Mesenchymal stem cell (in vitro differentiated cells and primary cell): ENCODE results near the gene SAP130.

ENCODE experiments used
- DNase-seq: peaks from one replicate; pipeline ENCODE4 v3.0.0-alpha.2; 2013
- H2AFZ ChIP-seq: one replicate; pipeline ENCODE4 v1.6.1; 2013; ENCODE audit warnings: low read depth, mild to moderate bottlenecking, control low read depth, inconsistent platforms, low read length, moderate library complexity
- H2AK5ac ChIP-seq: 2 replicates; pipeline ENCODE4 v1.6.1; 2013; ENCODE audit warnings: low read length, moderate library complexity, mild to moderate bottlenecking, inconsistent platforms; ENCODE audit not compliant: severe bottlenecking
- H2BK120ac ChIP-seq: one replicate; pipeline ENCODE4 v1.6.1; 2013; ENCODE audit warnings: low read depth, mild to moderate bottlenecking, inconsistent platforms, low read length, moderate library complexity
- H2BK12ac ChIP-seq, 2 experiments: one replicate each; pipeline ENCODE4 v1.6.1; 2013; ENCODE audit warnings: inconsistent platforms in 2 of 2, low read length in 2 of 2, mild to moderate bottlenecking in 2 of 2, moderate library complexity in 2 of 2, control low read depth in 1 of 2
- H2BK15ac ChIP-seq: one replicate; pipeline ENCODE4 v1.6.1; 2013; ENCODE audit warnings: mild to moderate bottlenecking, low read depth, inconsistent platforms; ENCODE audit not compliant: poor library complexity, severe bottlenecking
- H2BK5ac ChIP-seq: 2 replicates; pipeline ENCODE4 v1.6.1; 2013; ENCODE audit warnings: low read depth, mild to moderate bottlenecking, low read length, control low read depth, inconsistent platforms; ENCODE audit not compliant: poor library complexity, severe bottlenecking
- H3K14ac ChIP-seq, 2 experiments: one replicate each; pipeline ENCODE4 v1.6.1; 2013; ENCODE audit warnings: inconsistent platforms in 2 of 2, low read length in 2 of 2, control low read depth in 1 of 2, mild to moderate bottlenecking in 1 of 2, moderate library complexity in 1 of 2
- H3K18ac ChIP-seq, 2 experiments: one replicate each; pipeline ENCODE4 v1.6.1; 2013; ENCODE audit warnings: inconsistent platforms in 2 of 2, low read length in 2 of 2, control low read depth in 1 of 2, low read depth in 1 of 2, mild to moderate bottlenecking in 1 of 2
- H3K23ac ChIP-seq, 2 experiments: one replicate each; pipeline ENCODE4 v1.6.1; 2013; ENCODE audit warnings: inconsistent platforms in 2 of 2, low read length in 2 of 2, mild to moderate bottlenecking in 2 of 2, moderate library complexity in 2 of 2, control low read depth in 1 of 2
- H3K27ac ChIP-seq: 2 replicates; pipeline ENCODE4 v1.5.1; 2013; ENCODE audit warnings: mild to moderate bottlenecking, moderate library complexity, low read length, control low read depth, inconsistent platforms; ENCODE audit not compliant: poor library complexity, severe bottlenecking
- H3K27me3 ChIP-seq, 2 experiments: 2 replicates each; pipeline versions ENCODE4 v1.6.1 to v1.7.0; 2013; ENCODE audit warnings: low read length in 2 of 2, mild to moderate bottlenecking in 2 of 2, moderate library complexity in 2 of 2, control low read depth in 1 of 2, inconsistent platforms in 1 of 2; ENCODE audit not compliant: control insufficient read depth in 1 of 2, insufficient read depth in 1 of 2
- H3K36me3 ChIP-seq, 2 experiments: 2 replicates each; pipeline versions ENCODE4 v1.6.1 to v1.7.0; 2013; ENCODE audit warnings: low read length in 2 of 2, control low read depth in 1 of 2, inconsistent platforms in 1 of 2, low read depth in 1 of 2, mild to moderate bottlenecking in 1 of 2; ENCODE audit not compliant: insufficient read depth in 2 of 2, control insufficient read depth in 1 of 2
- H3K4ac ChIP-seq, 2 experiments: one replicate each; pipeline ENCODE4 v1.6.1; 2013; ENCODE audit warnings: inconsistent platforms in 2 of 2, low read length in 2 of 2, mild to moderate bottlenecking in 2 of 2, moderate library complexity in 2 of 2, control low read depth in 1 of 2, low read depth in 1 of 2
- H3K4me1 ChIP-seq: 2 replicates; pipeline ENCODE4 v1.6.1; 2013; ENCODE audit warnings: low read depth, low read length, control low read depth; ENCODE audit not compliant: control insufficient read depth, insufficient read depth
- H3K4me2 ChIP-seq: 2 replicates; pipeline ENCODE4 v1.6.1; 2013; ENCODE audit warnings: low read length, mild to moderate bottlenecking, inconsistent platforms; ENCODE audit not compliant: poor library complexity, severe bottlenecking
- H3K4me3 ChIP-seq, 2 experiments: 2 replicates each; pipeline versions ENCODE4 v1.5.1 to v1.7.0; 2013; ENCODE audit warnings: low read length in 2 of 2, mild to moderate bottlenecking in 2 of 2, control low read depth in 1 of 2, low read depth in 1 of 2; ENCODE audit not compliant: insufficient read depth in 1 of 2
- H3K79me1 ChIP-seq: replicated peaks from 2 replicates; pipeline ENCODE4 v1.6.1; 2013; ENCODE audit warnings: mild to moderate bottlenecking, control low read depth, low read length, inconsistent platforms; ENCODE audit not compliant: poor library complexity, severe bottlenecking
- H3K9ac ChIP-seq: 2 replicates; pipeline ENCODE4 v1.7.0; 2013; ENCODE audit warnings: mild to moderate bottlenecking, low read length, moderate library complexity
- H3K9me3 ChIP-seq: 2 replicates; pipeline ENCODE4 v1.7.0; 2013; ENCODE audit warnings: mild to moderate bottlenecking, low read length; ENCODE audit not compliant: control insufficient read depth
- H4K8ac ChIP-seq: one replicate; pipeline ENCODE4 v1.6.1; 2013; ENCODE audit warnings: inconsistent platforms, mild to moderate bottlenecking, low read length, moderate library complexity
- H4K91ac ChIP-seq: one replicate; pipeline ENCODE4 v1.6.1; 2013; ENCODE audit warnings: mild to moderate bottlenecking, low read length, inconsistent platforms
- WGBS: methylation state at CpG from one replicate; pipeline ENCODE4 v1.1.7; 2013; ENCODE audit warnings: mixed read lengths; 5-methylcytosine and 5-hydroxymethylcytosine counted together

The SAP130 gene

GRCh38 chr2:128054104-128054885 lies 26.4 kb upstream of the SAP130 start:
- Histone ChIP-seq H3K36me3 (no peaks in the 10 kb centered on the region), H3K27ac (no peak overlapping the region), H2AK5ac (no peak overlapping the region), H3K9me3 (no peaks in the 10 kb centered on the region), H3K18ac (no peak overlapping the region), H2BK12ac (no peak overlapping the region), H3K14ac (no peak overlapping the region), H3K27me3 (peaks cover 0 to 6% of the 10 kb centered on the region in 2 experiments), H2BK120ac (no peak overlapping the region), H4K91ac (no peak overlapping the region), H3K23ac (no peak overlapping the region), H3K9ac (no peak overlapping the region), H4K8ac (no peak overlapping the region), H3K4ac (no peak overlapping the region), H2BK15ac (no peak overlapping the region), H3K4me2 (no peak overlapping the region), H2AFZ (no peak overlapping the region), H3K79me1 (no peaks in the 10 kb centered on the region), H3K4me3 (no peak overlapping the region), H2BK5ac (no peak overlapping the region), H3K4me1 (no peaks in the 10 kb centered on the region)
- no peak for DNase-seq
- WGBS = 91% methylated on average over 11 of the region's 11 CpGs

GRCh38 chr2:128053331-128053730 lies 25.5 kb upstream of the SAP130 start:
- H4K8ac ChIP-seq = no peak overlapping the region
- no peak overlapping the region for H3K18ac ChIP-seq
- no peaks in the 10 kb centered on the region for H3K9me3 ChIP-seq
- no peak overlapping the region for H3K27ac ChIP-seq
- H2BK15ac ChIP-seq = no peak overlapping the region
- no peaks in the 10 kb centered on the region for H3K79me1 ChIP-seq
- no peak for DNase-seq
- H3K9ac ChIP-seq = no peak overlapping the region
- no peak overlapping the region for H2BK5ac ChIP-seq
- H2AK5ac ChIP-seq = no peak overlapping the region
- H3K36me3 ChIP-seq = no peaks in the 10 kb centered on the region
- H3K4me2 ChIP-seq = no peak overlapping the region
- H3K23ac ChIP-seq = no peak overlapping the region
- H4K91ac ChIP-seq = no peak overlapping the region
- H3K4ac ChIP-seq = no peak overlapping the region
- 89% methylated on average over 11 of the region's 12 CpGs for WGBS
- no peak overlapping the region for H2AFZ ChIP-seq
- H3K27me3 ChIP-seq = peaks cover 0 to 6% of the 10 kb centered on the region in 2 experiments
- no peak overlapping the region for H2BK120ac ChIP-seq
- H3K4me1 ChIP-seq = no peaks in the 10 kb centered on the region
- H3K4me3 ChIP-seq = no peak overlapping the region
- H2BK12ac ChIP-seq = no peak overlapping the region
- H3K14ac ChIP-seq = no peak overlapping the region

GRCh38 chr2:128043041-128043440 lies 15.2 kb upstream of the SAP130 start:
- H2BK120ac ChIP-seq = no peak overlapping the region
- no peaks in the 10 kb centered on the region for H3K36me3 ChIP-seq
- H3K27me3 ChIP-seq = no peaks in the 10 kb centered on the region
- H3K4me1 ChIP-seq = no peaks in the 10 kb centered on the region
- H3K79me1 ChIP-seq = no peaks in the 10 kb centered on the region
- no peak overlapping the region for H3K4ac ChIP-seq
- H2AFZ ChIP-seq = no peak overlapping the region
- no peak overlapping the region for H3K4me2 ChIP-seq
- no peak overlapping the region for H2AK5ac ChIP-seq
- no peak overlapping the region for H3K27ac ChIP-seq
- no peak overlapping the region for H2BK12ac ChIP-seq
- peaks cover 35% of the 10 kb centered on the region for H3K9me3 ChIP-seq
- no peak overlapping the region for H2BK15ac ChIP-seq
- no peak overlapping the region for H4K91ac ChIP-seq
- H3K4me3 ChIP-seq = no peak overlapping the region
- 84% methylated on average over 3 of the region's 3 CpGs for WGBS
- H3K18ac ChIP-seq = no peak overlapping the region
- DNase-seq = no peak
- H3K23ac ChIP-seq = no peak overlapping the region
- no peak overlapping the region for H3K9ac ChIP-seq
- H3K14ac ChIP-seq = no peak overlapping the region
- no peak overlapping the region for H2BK5ac ChIP-seq
- no peak overlapping the region for H4K8ac ChIP-seq

GRCh38 chr2:128041561-128041960 lies 13.7 kb upstream of the SAP130 start:
- Histone ChIP-seq H2BK120ac (no peak overlapping the region), H4K8ac (no peak overlapping the region), H2BK5ac (no peak overlapping the region), H3K4ac (no peak overlapping the region), H2BK12ac (no peak overlapping the region), H3K14ac (no peak overlapping the region), H2AFZ (no peak overlapping the region), H4K91ac (no peak overlapping the region), H3K4me3 (no peak overlapping the region), H3K27ac (no peak overlapping the region), H3K79me1 (no peaks in the 10 kb centered on the region), H3K4me2 (no peak overlapping the region), H3K36me3 (no peaks in the 10 kb centered on the region), H3K9ac (no peak overlapping the region), H2BK15ac (no peak overlapping the region), H3K27me3 (no peaks in the 10 kb centered on the region), H2AK5ac (no peak overlapping the region), H3K9me3 (peaks cover 49% of the 10 kb centered on the region), H3K18ac (no peak overlapping the region), H3K23ac (no peak overlapping the region), H3K4me1 (no peaks in the 10 kb centered on the region)
- peak; percentile 1 for DNase-seq
- WGBS = 65% methylated on average over 3 of the region's 3 CpGs
